Measurements from ENCODE around the gene KLF16. TPM values are rescaled to one million over a fixed set of nuclear protein-coding genes. Genes with fewer than 3 reads are reported as not detected.

The KLF16 gene
- total RNA-seq, 1 experiment from 2014 or later: 8.7 TPM

GRCh38 chr19:1852581-1853128 is 10.7 kb downstream of the KLF16 start:
- no peak overlapping the region for H3K27ac ChIP-seq
- DNase-seq (ENCODE audit: low read depth in 1 of 2, low spot score in 2 of 2): no peak
- no peak overlapping the region for H3K4me3 ChIP-seq
- peaks cover 24% of the 10 kb centered on the region for H3K4me1 ChIP-seq (replicated peaks)
- H3K36me3 ChIP-seq: peaks cover 20% of the 10 kb centered on the region
- no peaks in the 10 kb centered on the region for H3K9me3 ChIP-seq (replicated peaks)
- no peaks in the 10 kb centered on the region for H3K27me3 ChIP-seq (replicated peaks)

GRCh38 chr19:1851654-1852580 is 11.5 kb downstream of the KLF16 start:
- no peak for DNase-seq (ENCODE audit: low read depth in 1 of 2, low spot score in 2 of 2)
- H3K27ac ChIP-seq: no peak overlapping the region
- no peak overlapping the region for H3K4me3 ChIP-seq
- peaks cover 26% of the 10 kb centered on the region for H3K36me3 ChIP-seq
- H3K9me3 ChIP-seq (replicated peaks): no peaks in the 10 kb centered on the region
- no peaks in the 10 kb centered on the region for H3K27me3 ChIP-seq (replicated peaks)
- peaks cover 29% of the 10 kb centered on the region for H3K4me1 ChIP-seq (replicated peaks)

GRCh38 chr19:1850809-1851653 is 12.3 kb downstream of the KLF16 start:
- no peak for DNase-seq (ENCODE audit: low read depth in 1 of 2, low spot score in 2 of 2)
- Histone ChIP-seq H3K36me3 (peaks cover 34% of the 10 kb centered on the region), H3K27me3 (replicated peaks) (no peaks in the 10 kb centered on the region), H3K27ac (no peak overlapping the region), H3K4me1 (replicated peaks) (peaks cover 37% of the 10 kb centered on the region), H3K4me3 (no peak overlapping the region), H3K9me3 (replicated peaks) (no peaks in the 10 kb centered on the region)

GRCh38 chr19:1849886-1850398 is 13.4 kb downstream of the KLF16 start:
- peaks cover 44% of the 10 kb centered on the region for H3K36me3 ChIP-seq
- DNase-seq (ENCODE audit: low read depth in 1 of 2, low spot score in 2 of 2): no peak
- peaks cover 28% of the 10 kb centered on the region for H3K4me1 ChIP-seq (replicated peaks)
- H3K9me3 ChIP-seq (replicated peaks): no peaks in the 10 kb centered on the region
- no peak overlapping the region for H3K4me3 ChIP-seq
- no peak overlapping the region for H3K27ac ChIP-seq
- H3K27me3 ChIP-seq (replicated peaks): no peaks in the 10 kb centered on the region

GRCh38 chr19:1849132-1849474 is 14.3 kb downstream of the KLF16 start:
- Histone ChIP-seq H3K4me1 (replicated peaks) (peaks cover 24% of the 10 kb centered on the region), H3K4me3 (peak overlapping the region; percentile 92; the same call in 1 of the 2 replicates), H3K27ac (no peak overlapping the region), H3K36me3 (peaks cover 46% of the 10 kb centered on the region), H3K27me3 (replicated peaks) (no peaks in the 10 kb centered on the region), H3K9me3 (replicated peaks) (no peaks in the 10 kb centered on the region)
- DNase-seq (ENCODE audit: low read depth in 1 of 2, low spot score in 2 of 2): no peak

GRCh38 chr19:1848399-1849131 is 14.8 kb downstream of the KLF16 start, which contains the start of gene REXO1:
Gene REXO1, minus strand, starts transcription at chr19:1848483. Its CDS starts 125 bp downstream, at chr19:1848358.
- peak within 1 kb of the TSS; percentile 92 for H3K4me3 ChIP-seq
- no peaks in the 10 kb centered on the region for H3K27me3 ChIP-seq (replicated peaks)
- H3K27ac ChIP-seq: peak within 1 kb of the TSS; percentile 100
- peak; percentile 92 to 99 for DNase-seq (ENCODE audit: low read depth in 1 of 2, low spot score in 2 of 2)
- H3K36me3 ChIP-seq: peaks cover 49% of the 10 kb centered on the region
- H3K4me1 ChIP-seq (replicated peaks): peaks cover 23% of the 10 kb centered on the region
- no peaks in the 10 kb centered on the region for H3K9me3 ChIP-seq (replicated peaks)

- H3K4me1 ChIP-seq (replicated peaks): peaks cover 15% of the 10 kb centered on the region
- peak; percentile 55 to 79 for DNase-seq (ENCODE audit: low read depth in 1 of 2, low spot score in 2 of 2)
These were observed 15.5 kb downstream of the KLF16 start for GRCh38 chr19:1847684-1848398.

GRCh38 chr19:1847348-1847683 is 16.1 kb downstream of the KLF16 start:
- H3K36me3 ChIP-seq: peaks cover 49% of the 10 kb centered on the region
- peak overlapping the region; percentile 100 for H3K27ac ChIP-seq
- DNase-seq (ENCODE audit: low read depth in 1 of 2, low spot score in 2 of 2): no peak
- no peaks in the 10 kb centered on the region for H3K9me3 ChIP-seq (replicated peaks)
- H3K27me3 ChIP-seq (replicated peaks): no peaks in the 10 kb centered on the region
- peaks cover 15% of the 10 kb centered on the region for H3K4me1 ChIP-seq (replicated peaks)
- peak overlapping the region; percentile 92 for H3K4me3 ChIP-seq

More at GRCh38 chr19:1847684-1848398, 15.5 kb downstream of the KLF16 start:
- Histone ChIP-seq H3K27ac (peak overlapping the region; percentile 100), H3K27me3 (replicated peaks) (no peaks in the 10 kb centered on the region), H3K36me3 (peaks cover 51% of the 10 kb centered on the region), H3K4me3 (peak overlapping the region; percentile 92), H3K9me3 (replicated peaks) (no peaks in the 10 kb centered on the region)

- peaks cover 15% of the 10 kb centered on the region for H3K4me1 ChIP-seq (replicated peaks)
- H3K27ac ChIP-seq: no peak overlapping the region
These were observed 16.7 kb downstream of the KLF16 start for GRCh38 chr19:1846517-1847204.

GRCh38 chr19:1845642-1846041 is 17.7 kb downstream of the KLF16 start:
- Histone ChIP-seq H3K27ac (no peak overlapping the region), H3K9me3 (replicated peaks) (no peaks in the 10 kb centered on the region), H3K4me3 (no peak overlapping the region), H3K36me3 (peaks cover 51% of the 10 kb centered on the region), H3K4me1 (replicated peaks) (peaks cover 15% of the 10 kb centered on the region), H3K27me3 (replicated peaks) (no peaks in the 10 kb centered on the region)
- no peak for DNase-seq (ENCODE audit: low read depth in 1 of 2, low spot score in 2 of 2)

More at GRCh38 chr19:1846517-1847204, 16.7 kb downstream of the KLF16 start:
- Histone ChIP-seq H3K36me3 (peaks cover 49% of the 10 kb centered on the region), H3K9me3 (replicated peaks) (no peaks in the 10 kb centered on the region), H3K4me3 (peak overlapping the region; percentile 92), H3K27me3 (replicated peaks) (no peaks in the 10 kb centered on the region)
- DNase-seq (ENCODE audit: low read depth in 1 of 2, low spot score in 2 of 2): no peak

GRCh38 chr19:1845125-1845515 is 18.3 kb downstream of the KLF16 start:
- H3K36me3 ChIP-seq: peaks cover 51% of the 10 kb centered on the region
- peaks cover 15% of the 10 kb centered on the region for H3K4me1 ChIP-seq (replicated peaks)
- no peak overlapping the region for H3K27ac ChIP-seq
- no peaks in the 10 kb centered on the region for H3K27me3 ChIP-seq (replicated peaks)
- no peak overlapping the region for H3K4me3 ChIP-seq
- H3K9me3 ChIP-seq (replicated peaks): no peaks in the 10 kb centered on the region
- no peak for DNase-seq (ENCODE audit: low read depth in 1 of 2, low spot score in 2 of 2)

- no peak for DNase-seq (ENCODE audit: low read depth in 1 of 2, low spot score in 2 of 2)
- H3K27ac ChIP-seq: no peak overlapping the region
- peaks cover 15% of the 10 kb centered on the region for H3K4me1 ChIP-seq (replicated peaks)
- H3K4me3 ChIP-seq: no peak overlapping the region
- H3K36me3 ChIP-seq: peaks cover 51% of the 10 kb centered on the region
- no peaks in the 10 kb centered on the region for H3K27me3 ChIP-seq (replicated peaks)
- H3K9me3 ChIP-seq (replicated peaks): no peaks in the 10 kb centered on the region
These were observed 18.8 kb downstream of the KLF16 start for GRCh38 chr19:1844513-1845124.

All from SJSA1 (cell line).